Stimulated activated CD4-positive, alpha-beta T cell treated with anti-CD3 and anti-CD28 coated beads, TNF-alpha, amount 100 ng/mL, for 1 hour (primary cell): ENCODE data around the gene CARD19.

Source experiments
- DNase-seq, 3 donors: peaks; one replicate each; pipeline ENCODE4 v3.0.0-alpha.2; 2020; ENCODE audit warnings: low read depth in 3 of 3, low spot score in 1 of 3

CARD19 gene

GRCh38 chr9:93061791-93062763 lies 33.9 kb upstream of the CARD19 start:
- DNase-seq: no peak

- peak; percentile 53 to 78 (median 72) for DNase-seq
These were observed 31.5 kb upstream of the CARD19 start for GRCh38 chr9:93064392-93065134.

DNA sequence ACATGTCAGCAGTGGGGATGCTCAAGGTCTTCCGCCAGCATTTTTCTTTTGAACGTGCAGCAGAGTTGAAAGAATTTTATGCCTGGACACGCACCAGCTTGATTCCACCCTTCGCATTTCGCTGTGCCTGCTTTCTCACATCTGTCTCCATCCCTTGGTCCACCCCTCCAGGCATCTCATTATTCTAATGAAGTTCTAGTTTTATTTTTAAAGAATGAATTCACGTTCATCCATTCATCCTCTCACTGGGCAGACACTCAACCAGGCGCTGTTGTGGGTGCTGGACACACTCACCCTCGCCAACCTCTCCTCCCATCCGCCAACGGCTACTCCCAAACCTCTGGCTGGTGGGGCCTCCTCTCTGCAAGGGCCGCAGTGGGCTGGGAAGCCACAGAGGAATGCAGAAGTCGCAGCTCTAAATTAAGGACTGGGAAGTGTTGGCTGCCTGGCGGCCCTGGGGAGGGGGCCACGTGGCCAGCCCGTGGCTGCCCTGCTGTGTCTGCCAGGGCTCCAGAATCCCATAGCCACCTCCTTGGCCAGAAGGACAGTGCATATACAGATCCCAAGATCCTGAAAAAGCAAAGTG lies 30.8 kb upstream of the CARD19 start:
- DNase-seq: no peak

- DNase-seq: no peak
These were observed 28.9 kb upstream of the CARD19 start for GRCh38 chr9:93066978-93067603.

GRCh38 chr9:93068956-93069355 lies 27.1 kb upstream of the CARD19 start:
- DNase-seq: no peak

GRCh38 chr9:93071464-93071863 lies 24.6 kb upstream of the CARD19 start:
- DNase-seq: no peak

DNA sequence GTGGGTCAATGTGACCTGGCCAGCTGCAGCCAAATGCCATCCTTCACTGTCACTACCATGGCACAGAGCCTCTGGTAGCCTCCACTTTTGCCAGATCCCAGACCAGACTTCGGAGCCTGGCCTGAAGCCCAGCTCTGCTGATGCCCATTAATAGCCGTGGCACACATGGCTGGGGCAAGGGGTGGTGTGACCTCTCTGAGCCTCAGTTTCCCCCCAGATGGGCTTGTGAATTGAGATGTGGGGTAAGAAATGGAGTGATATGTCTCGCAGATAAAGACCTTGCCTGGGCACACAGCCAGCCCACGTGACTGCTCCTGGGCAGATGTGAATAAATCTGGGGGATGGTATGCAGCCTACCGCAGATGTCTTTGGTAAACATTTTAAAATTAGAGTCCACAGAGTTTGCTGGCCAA lies 23.6 kb upstream of the CARD19 start:
- DNase-seq: no peak

- no peak for DNase-seq
These were observed 19.8 kb upstream of the CARD19 start for GRCh38 chr9:93076101-93076791.

DNA sequence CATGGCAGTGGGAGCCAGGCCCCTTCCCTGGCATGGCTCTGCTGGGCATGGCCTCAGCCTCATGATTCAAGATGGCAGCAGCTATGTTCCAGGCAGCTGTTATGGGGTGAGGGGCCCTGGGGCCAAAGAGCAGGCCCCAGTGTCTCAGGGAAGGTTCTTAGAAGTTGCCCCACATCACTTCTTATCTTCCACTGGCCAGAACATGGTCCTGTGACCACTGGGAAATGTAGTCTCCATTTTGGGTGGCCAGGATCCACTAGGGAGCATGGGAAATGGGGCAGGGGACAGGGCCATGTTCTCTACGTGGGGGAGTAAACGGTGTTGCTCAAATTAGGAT lies 19.3 kb upstream of the CARD19 start:
- DNase-seq: no peak

GRCh38 chr9:93077367-93077766 lies 18.6 kb upstream of the CARD19 start:
- DNase-seq: no peak

GRCh38 chr9:93077811-93078210 lies 18.2 kb upstream of the CARD19 start:
- no peak for DNase-seq

GRCh38 chr9:93079371-93079770 lies 16.6 kb upstream of the CARD19 start:
- no peak for DNase-seq

- DNase-seq: no peak
These were observed 15.6 kb upstream of the CARD19 start for GRCh38 chr9:93080406-93080805.

DNA sequence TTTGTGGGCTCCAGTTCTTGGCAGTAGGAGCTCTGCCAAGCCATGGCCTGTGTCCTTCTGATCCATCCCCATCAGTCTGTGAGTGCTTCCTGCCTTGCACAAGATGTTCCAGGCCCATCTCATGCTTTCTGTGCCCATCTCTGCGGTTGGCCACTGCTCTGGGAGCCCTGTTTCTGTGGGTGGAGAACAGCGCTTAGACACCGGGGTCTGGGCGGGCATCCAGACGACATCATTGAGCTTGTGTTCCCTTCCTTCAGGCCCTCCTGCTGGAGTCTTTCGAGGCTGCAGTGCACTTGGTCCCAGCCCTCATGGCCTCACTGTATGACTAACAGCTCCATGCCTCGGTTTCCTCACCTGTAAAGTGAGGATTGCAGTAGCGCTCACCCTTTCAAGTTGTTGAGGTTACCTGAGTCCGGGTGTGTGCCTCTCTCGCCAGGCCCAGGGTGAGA lies 14.9 kb upstream of the CARD19 start:
- no peak for DNase-seq

- no peak for DNase-seq
These were observed 14.1 kb upstream of the CARD19 start for GRCh38 chr9:93081931-93082330.

DNA sequence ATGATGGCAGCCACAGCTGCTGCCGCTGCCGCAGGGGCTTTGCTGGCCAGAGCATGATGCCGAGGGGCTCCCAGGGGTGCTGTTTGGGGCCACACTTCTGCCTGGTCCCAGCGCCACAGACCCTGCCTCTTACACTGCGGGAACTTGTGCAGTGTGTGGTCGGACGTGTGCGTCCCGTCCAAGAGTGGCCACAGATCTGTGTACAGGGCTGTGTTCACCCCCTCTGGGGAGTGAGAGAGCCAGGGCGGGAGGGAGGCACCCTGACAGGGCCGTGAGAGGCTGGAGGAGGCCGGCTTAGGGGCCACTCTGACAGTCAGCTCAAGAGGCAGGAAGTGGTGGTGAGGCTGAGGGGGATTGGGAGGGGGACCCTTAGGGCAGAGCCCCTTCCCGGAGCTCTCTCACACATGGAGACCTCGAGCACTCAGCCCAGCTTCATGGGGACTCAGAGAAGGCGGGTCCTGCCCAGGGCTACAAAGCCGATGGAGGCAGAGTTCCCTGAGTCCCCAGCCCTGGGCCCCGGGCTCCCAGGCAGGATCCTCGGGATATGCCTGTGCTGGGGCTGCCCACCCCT lies 13.1 kb upstream of the CARD19 start:
- no peak for DNase-seq

GRCh38 chr9:93083592-93084470 lies 12.2 kb upstream of the CARD19 start:
- DNase-seq: no peak

DNA sequence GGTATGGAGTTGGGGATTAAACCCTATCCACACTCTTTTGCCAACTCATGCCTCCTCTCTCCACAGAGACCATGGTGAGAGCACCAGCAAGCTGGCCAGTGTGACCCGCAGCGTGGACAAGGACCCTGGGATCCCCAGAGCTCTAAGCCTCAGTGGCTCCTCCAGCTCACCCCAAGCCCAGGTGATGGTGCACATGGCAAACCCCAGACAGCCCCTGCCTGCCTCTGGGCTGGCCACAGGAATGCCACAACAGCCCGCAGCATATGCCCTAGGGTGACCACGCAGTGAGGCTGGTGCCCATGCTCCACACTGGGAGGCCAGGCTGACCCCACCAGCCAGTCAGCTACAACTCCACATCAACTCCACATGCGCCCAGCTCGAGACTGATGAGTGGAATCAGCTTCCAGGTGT lies 11.5 kb upstream of the CARD19 start:
- DNase-seq: no peak

GRCh38 chr9:93085676-93086075 lies 10.3 kb upstream of the CARD19 start:
- DNase-seq: no peak
